ENCODE results near the gene DNAJC30. TPM values are rescaled to one million over a fixed set of nuclear protein-coding genes. Genes with fewer than 3 reads are reported as not detected.

The DNAJC30 gene
- total and polyA plus RNA-seq, 2 donors (not counting 1 experiment from before 2014, with no cell fraction given) = 6.6 to 15.5 TPM

DNA sequence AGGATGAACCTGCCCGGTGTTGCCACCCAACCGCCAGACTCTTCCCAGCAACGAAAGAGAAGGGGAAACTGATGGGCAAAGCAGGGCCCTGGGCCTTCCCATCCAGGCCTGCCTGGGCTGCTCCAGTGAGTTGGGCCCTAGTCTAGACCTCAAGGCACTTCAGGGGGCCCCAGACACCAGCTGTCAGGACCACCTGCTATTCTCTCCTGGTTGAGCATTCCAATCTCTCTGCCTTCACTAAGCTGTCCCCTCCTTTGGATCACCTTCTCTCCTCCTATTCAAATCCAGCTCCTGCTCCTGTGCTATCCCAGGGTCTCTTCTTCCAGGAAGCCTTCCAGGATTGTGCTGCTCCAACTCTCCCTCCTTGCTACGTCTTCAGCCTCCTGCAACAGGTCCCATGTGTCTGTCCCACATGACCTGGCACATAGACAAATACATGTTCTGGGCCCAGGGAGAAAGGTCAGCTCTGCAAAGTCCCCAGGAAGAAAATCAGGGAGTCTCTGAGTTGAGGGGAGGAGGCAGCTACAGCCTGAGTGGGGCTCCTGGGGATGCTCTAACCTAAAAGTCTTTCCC is 33.2 kb upstream of the DNAJC30 start:
- intact Hi-C loops (cut with micrococcal nuclease) = loop anchor here (5.0 kb wide), 1 partner anchor 34 kb away; the partner anchor contains the start of genes BUD23 and DNAJC30
- Mint-ChIP-seq H3K9me3 (ENCODE audit: insufficient read depth) (no peaks in the 10 kb centered on the region), H3K4me3 (no peak overlapping the region), H3K4me1 (peaks cover 20% of the 10 kb centered on the region), H3K27ac (no peak overlapping the region), H3K27me3 (peaks cover 39% of the 10 kb centered on the region)
- peaks cover 0 to 6% (median 0%) of the 10 kb centered on the region in 3 donors for H3K9me3 ChIP-seq (ENCODE audit: control extremely low read depth in 1 of 3, control insufficient read depth in 2 of 3, insufficient read depth in 1 of 3, low read length in 2 of 3)
- H3K27me3 ChIP-seq (replicated peaks in 1 of 4; ENCODE audit: control extremely low read depth in 1 of 4, control insufficient read depth in 3 of 4, insufficient read depth in 4 of 4, low read length in 3 of 4) = peaks cover 0 to 60% (median 25%) of the 10 kb centered on the region in 4 experiments
- peaks cover 12% of the 10 kb centered on the region for H4K20me1 ChIP-seq (ENCODE audit: control insufficient read depth, insufficient read depth, low read length, poor library complexity, severe bottlenecking)
- no peaks in the 10 kb centered on the region for H3K79me2 ChIP-seq (ENCODE audit: control insufficient read depth, insufficient read depth, low read length)
- CTCF ChIA-PET = interaction anchor here (0.8 to 2.3 kb wide), 2 partner anchors 9 to 15 kb away, joined by 3 to 8 read pairs; no protein-coding TSS in a partner anchor
- ATAC-seq (ENCODE audit: low read depth) = no peak
- no peak overlapping the region for H3K4me2 ChIP-seq (replicated peaks; ENCODE audit: low read depth, low read length, poor library complexity, severe bottlenecking)
- TF ChIP-seq, protein P1, sequence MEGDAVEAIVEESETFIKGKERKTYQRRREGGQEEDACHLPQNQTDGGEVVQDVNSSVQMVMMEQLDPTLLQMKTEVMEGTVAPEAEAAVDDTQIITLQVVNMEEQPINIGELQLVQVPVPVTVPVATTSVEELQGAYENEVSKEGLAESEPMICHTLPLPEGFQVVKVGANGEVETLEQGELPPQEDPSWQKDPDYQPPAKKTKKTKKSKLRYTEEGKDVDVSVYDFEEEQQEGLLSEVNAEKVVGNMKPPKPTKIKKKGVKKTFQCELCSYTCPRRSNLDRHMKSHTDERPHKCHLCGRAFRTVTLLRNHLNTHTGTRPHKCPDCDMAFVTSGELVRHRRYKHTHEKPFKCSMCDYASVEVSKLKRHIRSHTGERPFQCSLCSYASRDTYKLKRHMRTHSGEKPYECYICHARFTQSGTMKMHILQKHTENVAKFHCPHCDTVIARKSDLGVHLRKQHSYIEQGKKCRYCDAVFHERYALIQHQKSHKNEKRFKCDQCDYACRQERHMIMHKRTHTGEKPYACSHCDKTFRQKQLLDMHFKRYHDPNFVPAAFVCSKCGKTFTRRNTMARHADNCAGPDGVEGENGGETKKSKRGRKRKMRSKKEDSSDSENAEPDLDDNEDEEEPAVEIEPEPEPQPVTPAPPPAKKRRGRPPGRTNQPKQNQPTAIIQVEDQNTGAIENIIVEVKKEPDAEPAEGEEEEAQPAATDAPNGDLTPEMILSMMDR (IDR thresholded peaks at IDR 0.05) = no peak
- no peak for TF ChIP-seq EZH2 (IDR thresholded peaks at IDR 0.05; ENCODE audit: borderline replicate concordance, insufficient read depth, low read depth, low read length, poor library complexity, severe bottlenecking)
- no peak for DNase-seq
- H3K4me1 ChIP-seq (ENCODE audit: control insufficient read depth in 2 of 2, insufficient read depth in 2 of 2, low read length in 2 of 2) = peaks cover 25 to 31% of the 10 kb centered on the region in 2 donors
- H2AFZ ChIP-seq (ENCODE audit: insufficient read depth, low read depth, low read length, poor library complexity, severe bottlenecking) = no peak overlapping the region
- H3K27ac ChIP-seq (ENCODE audit: low read length in 2 of 2) = no peak overlapping the region
- H3K9ac ChIP-seq (ENCODE audit: low read length) = no peak overlapping the region
- POLR2A ChIA-PET = interaction anchor here (0.6 kb wide), 1 partner anchor 33 kb away, joined by 5 read pairs; the partner anchor contains the start of genes BUD23 and DNAJC30
- 85% methylated on average over 3 of the region's 4 CpGs for whole genome bisulfite sequencing (ENCODE audit: insufficient coverage)
- no peak overlapping the region for H3K4me3 ChIP-seq (ENCODE audit: control extremely low read depth in 1 of 5, extremely low read depth in 1 of 5, insufficient read depth in 1 of 5, low read depth in 2 of 5, low read length in 4 of 5)
- no peaks in the 10 kb centered on the region for H3K36me3 ChIP-seq (replicated peaks in 1 of 2; ENCODE audit: control extremely low read depth in 1 of 2, control insufficient read depth in 1 of 2, extremely low read depth in 1 of 2, insufficient read depth in 2 of 2, low read length in 1 of 2)
